SK-N-SH (cell line): Measurements from ENCODE around the gene R3HDML. TPM values are rescaled to one million over a fixed set of nuclear protein-coding genes. Genes with fewer than 3 reads are reported as not detected.

ENCODE experiments used
- CTCF ChIA-PET: fragments of 300-600, 350-600 bp; formaldehyde crosslinking; extraction: SDS; loops from one replicate; lab custom pipeline; 2021; lab: Yijun Ruan, JAX
- POLR2A ChIA-PET: fragments of 350-600 bp; sonication (Branson Sonifier 250); formaldehyde crosslinking; extraction: SDS; loops from one replicate; lab custom pipeline; 2020; ENCODE audit warnings: antibody characterized with exemption, inconsistent platforms; lab: Yijun Ruan, JAX
- DNase-seq: peaks from one replicate; pipeline ENCODE4 v3.0.0; 2012
- H2AFZ ChIP-seq: fragments of 200-600 bp; sonication (generic); 2 replicates; pipeline ENCODE4 v1.8.1; 2016; ENCODE audit warnings: antibody characterized with exemption, mild to moderate bottlenecking, low read depth
- H3F3A ChIP-seq: fragments of 200-600 bp; sonication (generic); replicated peaks from 2 replicates; pipeline ENCODE3; 2016; ENCODE audit warnings: antibody characterized with exemption, mild to moderate bottlenecking; ENCODE audit not compliant: insufficient read depth
- H3K27ac ChIP-seq, 2 experiments: fragments of 200-500 bp in 1 of 2; fragments of 200-600 bp in 1 of 2; sonication (Bioruptor generic) in 1 of 2; sonication (generic), shearing (Covaris generic) in 1 of 2; 2 replicates each; pipeline versions ENCODE4 v1.5.1 to v1.6.1; 2014 to 2016; ENCODE audit warnings: low read depth in 2 of 2, inconsistent platforms in 1 of 2, low read length in 1 of 2, mild to moderate bottlenecking in 1 of 2, mixed read lengths in 1 of 2
- H3K27me3 ChIP-seq: fragments of 200-600 bp; sonication (generic), shearing (Covaris generic); 2 replicates; pipeline ENCODE4 v1.6.1; 2016; ENCODE audit warnings: mixed run types; ENCODE audit not compliant: insufficient read depth
- H3K36me3 ChIP-seq, 2 experiments: fragments of 200-500 bp in 1 of 2; fragments of 200-600 bp in 1 of 2; sonication (Bioruptor generic) in 1 of 2; sonication (generic) in 1 of 2; replicated peaks in 1 of 2; 2 replicates each; pipeline versions ENCODE3 to v1.5.1; 2014 to 2016; ENCODE audit warnings: low read length in 1 of 2, mild to moderate bottlenecking in 1 of 2; ENCODE audit not compliant: insufficient read depth in 2 of 2, control insufficient read depth in 1 of 2
- H3K4me1 ChIP-seq, 2 experiments: fragments of 200-500 bp in 1 of 2; fragments of 200-600 bp in 1 of 2; sonication (Bioruptor generic) in 1 of 2; sonication (generic), shearing (Covaris generic) in 1 of 2; 2 replicates each; pipeline versions ENCODE4 v1.5.1 to v1.6.1; 2014 to 2016; ENCODE audit warnings: low read depth in 1 of 2, low read length in 1 of 2, mixed run types in 1 of 2; ENCODE audit not compliant: insufficient read depth in 2 of 2, control insufficient read depth in 1 of 2
- H3K4me2 ChIP-seq: fragments of 200-600 bp; sonication (generic), shearing (Covaris generic); 2 replicates; pipeline ENCODE4 v1.6.1; 2017; ENCODE audit warnings: mixed run types
- H3K4me3 ChIP-seq, 2 experiments: fragments of 200-500 bp in 1 of 2; fragments of 200-600 bp in 1 of 2; sonication (Bioruptor generic) in 1 of 2; sonication (generic), shearing (Covaris generic) in 1 of 2; 2 replicates each; pipeline versions ENCODE4 v1.5.1 to v1.8.1; 2014 to 2016; ENCODE audit warnings: low read depth in 2 of 2, inconsistent platforms in 1 of 2, low read length in 1 of 2, mild to moderate bottlenecking in 1 of 2, mixed read lengths in 1 of 2, moderate library complexity in 1 of 2
- H3K79me2 ChIP-seq: fragments of 200-600 bp; sonication (generic); 2 replicates; pipeline ENCODE4 v1.8.1; 2017; ENCODE audit warnings: mild to moderate bottlenecking; ENCODE audit not compliant: insufficient read depth
- H3K9ac ChIP-seq: fragments of 200-600 bp; sonication (generic); 2 replicates; pipeline ENCODE4 v1.6.1; 2017; ENCODE audit warnings: mixed run types
- H3K9me2 ChIP-seq: fragments of 200-600 bp; sonication (generic); 2 replicates; pipeline ENCODE4 v1.6.1; 2017; ENCODE audit warnings: mixed run types
- H3K9me3 ChIP-seq: fragments of 200-600 bp; sonication (generic); 2 replicates; pipeline ENCODE4 v1.6.1; 2017; ENCODE audit warnings: mixed run types, mild to moderate bottlenecking, moderate library complexity
- H4K20me1 ChIP-seq: fragments of 200-600 bp; sonication (generic); 2 replicates; pipeline ENCODE4 v1.6.1; 2017; ENCODE audit warnings: mild to moderate bottlenecking, mixed run types; ENCODE audit not compliant: insufficient read depth
- EP300 ChIP-seq, 2 experiments: IDR thresholded peaks; 2 replicates each; pipeline versions ENCODE4 v1.4.0 to v1.6.1; 2012; ENCODE audit warnings: borderline replicate concordance in 1 of 2, low read depth in 1 of 2, low read length in 1 of 2
- EZH2phosphoT487 ChIP-seq: fragments of 200-600 bp; sonication (generic); IDR thresholded peaks from 2 replicates; pipeline ENCODE4 v1.6.1; 2017; ENCODE audit warnings: low read depth, mixed run types, mild to moderate bottlenecking, antibody characterized with exemption, moderate library complexity, borderline replicate concordance
- FOXM1 ChIP-seq: IDR thresholded peaks from 2 replicates; pipeline ENCODE4 v1.4.0; 2012; ENCODE audit warnings: low read depth, mild to moderate bottlenecking
- GABPA ChIP-seq: IDR thresholded peaks from 2 replicates; pipeline ENCODE4 v1.4.0; 2012; ENCODE audit warnings: low read depth, mild to moderate bottlenecking
- GATA2 ChIP-seq: sonication (generic); formaldehyde crosslinking; IDR thresholded peaks from 2 replicates; pipeline ENCODE4 v1.5.0; 2020; ENCODE audit warnings: mild to moderate bottlenecking, missing genetic modification reagents
- NRF1 ChIP-seq: IDR thresholded peaks from 2 replicates; pipeline ENCODE4 v1.6.1; 2012; ENCODE audit warnings: low read depth, mild to moderate bottlenecking, low read length
- RFX5 ChIP-seq: IDR thresholded peaks from 2 replicates; pipeline ENCODE4 v1.6.1; 2012; ENCODE audit warnings: mild to moderate bottlenecking, improper control_type of control experiment, low read length
- SIN3A ChIP-seq: IDR thresholded peaks from 2 replicates; pipeline ENCODE4 v1.6.1; 2012; ENCODE audit warnings: low read depth, mild to moderate bottlenecking, low read length, moderate library complexity, borderline replicate concordance
- TAF1 ChIP-seq: IDR thresholded peaks from 2 replicates; pipeline ENCODE4 v1.6.1; 2012; ENCODE audit warnings: low read depth, mild to moderate bottlenecking, low read length, moderate library complexity, borderline replicate concordance
- TCF12 ChIP-seq: IDR thresholded peaks from 2 replicates; pipeline ENCODE4 v1.4.0; 2012
- TEAD4 ChIP-seq: IDR thresholded peaks from 2 replicates; pipeline ENCODE4 v1.4.0; 2012; ENCODE audit warnings: mild to moderate bottlenecking, borderline replicate concordance; ENCODE audit not compliant: insufficient read depth
- YY1 ChIP-seq: IDR thresholded peaks from 2 replicates; pipeline ENCODE4 v1.4.0; 2012; ENCODE audit warnings: low read depth, mild to moderate bottlenecking
- WGBS: methylation state at CpG from one replicate; pipeline ENCODE4 v1.1.6; 2017; ENCODE audit warnings: low lambda C conversion rate; 5-methylcytosine and 5-hydroxymethylcytosine counted together
- polyA plus RNA-seq, 3 experiments: library from polyadenylated mRNA; depleted of rRNA; stranded (reverse); fragments of >200 nt; gene quantifications; 2 replicates each; pipeline ENCODE4 v1.2.3, GENCODE V29; 2012
- TF ChIP-seq, protein P1 (sequence below): IDR thresholded peaks from 2 replicates; pipeline ENCODE4 v1.4.0; 2012; ENCODE audit warnings: low read depth
- TF ChIP-seq, protein P2 (sequence below): IDR thresholded peaks from 2 replicates; pipeline ENCODE4; 2012
- TF ChIP-seq, protein P3 (sequence below): fragments of 200-600 bp; sonication (generic); IDR thresholded peaks from 2 replicates; pipeline ENCODE4 v1.6.1; 2017; ENCODE audit warnings: antibody characterized with exemption, mild to moderate bottlenecking, moderate library complexity
- TF ChIP-seq, protein P4 (sequence below): fragments of 150-350 bp; IDR thresholded peaks from 2 replicates; pipeline ENCODE4 v1.6.1; 2017; ENCODE audit warnings: antibody characterized with exemption, low read length, low read depth, borderline replicate concordance
- TF ChIP-seq, protein P5 (sequence below): fragments of 150-350 bp; IDR thresholded peaks from 2 replicates; pipeline ENCODE4 v1.6.1; 2016; ENCODE audit warnings: mild to moderate bottlenecking, low read depth, low read length
- TF ChIP-seq, protein P6 (sequence below): IDR thresholded peaks from 2 replicates; pipeline ENCODE4 v1.6.1; 2012; ENCODE audit warnings: mild to moderate bottlenecking, low read depth, low read length, moderate library complexity

Gene R3HDML
- polyA plus RNA-seq, 1 of the 3 experiments (the other 2 are of a cell fraction), result not detected

DNA sequence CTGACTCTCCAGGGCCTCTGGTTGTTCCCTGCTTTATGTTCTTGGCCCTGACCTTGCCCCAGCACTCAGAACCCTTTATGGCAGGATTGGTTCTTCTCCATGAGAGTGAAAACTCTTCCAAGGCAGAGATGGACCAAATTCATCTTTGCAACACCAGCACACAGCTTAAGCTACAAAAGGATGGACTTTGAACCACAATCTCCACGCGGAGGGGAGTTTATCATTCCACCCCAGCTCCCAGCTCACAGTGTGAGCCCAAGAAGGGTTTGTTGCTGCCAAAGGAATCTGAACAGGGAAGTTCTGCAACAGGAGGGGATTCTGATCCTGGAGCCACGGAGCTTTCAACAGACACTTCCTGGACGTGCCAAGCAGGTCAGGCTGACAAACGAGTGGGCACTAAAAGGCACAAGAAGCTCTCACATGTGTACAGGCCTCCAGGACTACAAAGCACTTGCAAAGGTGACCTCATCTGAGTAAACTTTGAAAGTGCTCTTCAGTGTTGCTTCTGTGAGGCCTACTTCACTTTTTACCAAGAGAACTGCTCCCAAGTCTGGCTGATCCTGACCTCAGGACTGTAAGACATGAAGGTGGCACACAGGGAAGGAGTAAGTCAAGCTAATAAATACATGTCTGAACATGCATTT is 34.7 kb upstream of the R3HDML start:
- H3K79me2 ChIP-seq, result no peaks in the 10 kb centered on the region
- H2AFZ ChIP-seq, result no peak overlapping the region
- no peaks in the 10 kb centered on the region for H4K20me1 ChIP-seq
- no peak for DNase-seq
- WGBS, result 72% methylated on average over 5 of the region's 5 CpGs
- TF ChIP-seq YY1 (no peak), GABPA (no peak), NRF1 (no peak), SIN3A (no peak), EP300 (IDR thresholded peaks at IDR 0.05; ENCODE audit: borderline replicate concordance in 1 of 2, low read depth in 1 of 2, low read length in 1 of 2) (no peak), TCF12 (no peak), FOXM1 (no peak), TAF1 (no peak), GATA2 (CRISPR knock-in tag) (no peak), EZH2phosphoT487 (no peak), RFX5 (no peak), TEAD4 (no peak)
- TF ChIP-seq, protein P1, sequence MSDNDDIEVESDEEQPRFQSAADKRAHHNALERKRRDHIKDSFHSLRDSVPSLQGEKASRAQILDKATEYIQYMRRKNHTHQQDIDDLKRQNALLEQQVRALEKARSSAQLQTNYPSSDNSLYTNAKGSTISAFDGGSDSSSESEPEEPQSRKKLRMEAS, result no peak
- TF ChIP-seq, protein P2, sequence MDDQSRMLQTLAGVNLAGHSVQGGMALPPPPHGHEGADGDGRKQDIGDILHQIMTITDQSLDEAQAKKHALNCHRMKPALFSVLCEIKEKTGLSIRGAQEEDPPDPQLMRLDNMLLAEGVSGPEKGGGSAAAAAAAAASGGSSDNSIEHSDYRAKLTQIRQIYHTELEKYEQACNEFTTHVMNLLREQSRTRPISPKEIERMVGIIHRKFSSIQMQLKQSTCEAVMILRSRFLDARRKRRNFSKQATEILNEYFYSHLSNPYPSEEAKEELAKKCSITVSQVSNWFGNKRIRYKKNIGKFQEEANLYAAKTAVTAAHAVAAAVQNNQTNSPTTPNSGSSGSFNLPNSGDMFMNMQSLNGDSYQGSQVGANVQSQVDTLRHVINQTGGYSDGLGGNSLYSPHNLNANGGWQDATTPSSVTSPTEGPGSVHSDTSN, result no peak
- TF ChIP-seq, protein P3, sequence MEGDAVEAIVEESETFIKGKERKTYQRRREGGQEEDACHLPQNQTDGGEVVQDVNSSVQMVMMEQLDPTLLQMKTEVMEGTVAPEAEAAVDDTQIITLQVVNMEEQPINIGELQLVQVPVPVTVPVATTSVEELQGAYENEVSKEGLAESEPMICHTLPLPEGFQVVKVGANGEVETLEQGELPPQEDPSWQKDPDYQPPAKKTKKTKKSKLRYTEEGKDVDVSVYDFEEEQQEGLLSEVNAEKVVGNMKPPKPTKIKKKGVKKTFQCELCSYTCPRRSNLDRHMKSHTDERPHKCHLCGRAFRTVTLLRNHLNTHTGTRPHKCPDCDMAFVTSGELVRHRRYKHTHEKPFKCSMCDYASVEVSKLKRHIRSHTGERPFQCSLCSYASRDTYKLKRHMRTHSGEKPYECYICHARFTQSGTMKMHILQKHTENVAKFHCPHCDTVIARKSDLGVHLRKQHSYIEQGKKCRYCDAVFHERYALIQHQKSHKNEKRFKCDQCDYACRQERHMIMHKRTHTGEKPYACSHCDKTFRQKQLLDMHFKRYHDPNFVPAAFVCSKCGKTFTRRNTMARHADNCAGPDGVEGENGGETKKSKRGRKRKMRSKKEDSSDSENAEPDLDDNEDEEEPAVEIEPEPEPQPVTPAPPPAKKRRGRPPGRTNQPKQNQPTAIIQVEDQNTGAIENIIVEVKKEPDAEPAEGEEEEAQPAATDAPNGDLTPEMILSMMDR, result no peak
- TF ChIP-seq, protein P4, sequence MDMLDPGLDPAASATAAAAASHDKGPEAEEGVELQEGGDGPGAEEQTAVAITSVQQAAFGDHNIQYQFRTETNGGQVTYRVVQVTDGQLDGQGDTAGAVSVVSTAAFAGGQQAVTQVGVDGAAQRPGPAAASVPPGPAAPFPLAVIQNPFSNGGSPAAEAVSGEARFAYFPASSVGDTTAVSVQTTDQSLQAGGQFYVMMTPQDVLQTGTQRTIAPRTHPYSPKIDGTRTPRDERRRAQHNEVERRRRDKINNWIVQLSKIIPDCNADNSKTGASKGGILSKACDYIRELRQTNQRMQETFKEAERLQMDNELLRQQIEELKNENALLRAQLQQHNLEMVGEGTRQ, result no peak
- TF ChIP-seq, protein P5, sequence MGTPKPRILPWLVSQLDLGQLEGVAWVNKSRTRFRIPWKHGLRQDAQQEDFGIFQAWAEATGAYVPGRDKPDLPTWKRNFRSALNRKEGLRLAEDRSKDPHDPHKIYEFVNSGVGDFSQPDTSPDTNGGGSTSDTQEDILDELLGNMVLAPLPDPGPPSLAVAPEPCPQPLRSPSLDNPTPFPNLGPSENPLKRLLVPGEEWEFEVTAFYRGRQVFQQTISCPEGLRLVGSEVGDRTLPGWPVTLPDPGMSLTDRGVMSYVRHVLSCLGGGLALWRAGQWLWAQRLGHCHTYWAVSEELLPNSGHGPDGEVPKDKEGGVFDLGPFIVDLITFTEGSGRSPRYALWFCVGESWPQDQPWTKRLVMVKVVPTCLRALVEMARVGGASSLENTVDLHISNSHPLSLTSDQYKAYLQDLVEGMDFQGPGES, result no peak
- TF ChIP-seq, protein P6, sequence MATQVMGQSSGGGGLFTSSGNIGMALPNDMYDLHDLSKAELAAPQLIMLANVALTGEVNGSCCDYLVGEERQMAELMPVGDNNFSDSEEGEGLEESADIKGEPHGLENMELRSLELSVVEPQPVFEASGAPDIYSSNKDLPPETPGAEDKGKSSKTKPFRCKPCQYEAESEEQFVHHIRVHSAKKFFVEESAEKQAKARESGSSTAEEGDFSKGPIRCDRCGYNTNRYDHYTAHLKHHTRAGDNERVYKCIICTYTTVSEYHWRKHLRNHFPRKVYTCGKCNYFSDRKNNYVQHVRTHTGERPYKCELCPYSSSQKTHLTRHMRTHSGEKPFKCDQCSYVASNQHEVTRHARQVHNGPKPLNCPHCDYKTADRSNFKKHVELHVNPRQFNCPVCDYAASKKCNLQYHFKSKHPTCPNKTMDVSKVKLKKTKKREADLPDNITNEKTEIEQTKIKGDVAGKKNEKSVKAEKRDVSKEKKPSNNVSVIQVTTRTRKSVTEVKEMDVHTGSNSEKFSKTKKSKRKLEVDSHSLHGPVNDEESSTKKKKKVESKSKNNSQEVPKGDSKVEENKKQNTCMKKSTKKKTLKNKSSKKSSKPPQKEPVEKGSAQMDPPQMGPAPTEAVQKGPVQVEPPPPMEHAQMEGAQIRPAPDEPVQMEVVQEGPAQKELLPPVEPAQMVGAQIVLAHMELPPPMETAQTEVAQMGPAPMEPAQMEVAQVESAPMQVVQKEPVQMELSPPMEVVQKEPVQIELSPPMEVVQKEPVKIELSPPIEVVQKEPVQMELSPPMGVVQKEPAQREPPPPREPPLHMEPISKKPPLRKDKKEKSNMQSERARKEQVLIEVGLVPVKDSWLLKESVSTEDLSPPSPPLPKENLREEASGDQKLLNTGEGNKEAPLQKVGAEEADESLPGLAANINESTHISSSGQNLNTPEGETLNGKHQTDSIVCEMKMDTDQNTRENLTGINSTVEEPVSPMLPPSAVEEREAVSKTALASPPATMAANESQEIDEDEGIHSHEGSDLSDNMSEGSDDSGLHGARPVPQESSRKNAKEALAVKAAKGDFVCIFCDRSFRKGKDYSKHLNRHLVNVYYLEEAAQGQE, result no peak
- ChIA-PET CTCF (interaction anchor here (0.8 to 1.0 kb wide), 3 partner anchors 9 to 87 kb away, joined by 3 to 4 read pairs (median 3); partner anchors contain the start of gene FITM2), POLR2A (no interaction called here)
- H3K9me2 ChIP-seq, result no peaks in the 10 kb centered on the region
- no peaks in the 10 kb centered on the region for H3K27me3 ChIP-seq
- H3K27ac ChIP-seq, result no peak overlapping the region
- H3K4me3 ChIP-seq, result no peak overlapping the region
- H3F3A ChIP-seq, result no peaks in the 10 kb centered on the region
- no peaks in the 10 kb centered on the region for H3K9me3 ChIP-seq
- H3K36me3 ChIP-seq, result peaks cover 2 to 3% of the 10 kb centered on the region in 2 experiments
- no peak overlapping the region for H3K4me2 ChIP-seq
- no peak overlapping the region for H3K9ac ChIP-seq
- H3K4me1 ChIP-seq, result no peaks in the 10 kb centered on the region
